ENCODE results near the gene DCDC1.

Gene DCDC1

GRCh38 chr11:31214372-31214771 is 155.2 kb downstream of the DCDC1 start:
- no peaks in the 10 kb centered on the region for H3K79me1 ChIP-seq (ENCODE audit: low read length)
- no peaks in the 10 kb centered on the region for H3K4me1 ChIP-seq (ENCODE audit: control insufficient read depth in 1 of 2, insufficient read depth in 2 of 2, low read length in 2 of 2)
- no peak overlapping the region for H2BK120ac ChIP-seq (ENCODE audit: insufficient read depth, low read length, poor library complexity)
- H3K4ac ChIP-seq (ENCODE audit: low read depth, low read length), result no peak overlapping the region
- no peak overlapping the region for H2BK5ac ChIP-seq (ENCODE audit: low read depth, low read length, poor library complexity)
- H4K12ac ChIP-seq (ENCODE audit: low read depth, low read length), result no peak overlapping the region
- H3K18ac ChIP-seq (ENCODE audit: low read length), result no peak overlapping the region
- H3K23ac ChIP-seq (ENCODE audit: low read length), result no peak overlapping the region
- no peak for DNase-seq
- H3K79me2 ChIP-seq (ENCODE audit: control insufficient read depth, insufficient read depth, low read length, poor library complexity), result no peaks in the 10 kb centered on the region
- no peak overlapping the region for H4K8ac ChIP-seq (ENCODE audit: low read depth, low read length)
- H3K36me3 ChIP-seq (ENCODE audit: control insufficient read depth in 1 of 2, insufficient read depth in 2 of 2, low read length in 2 of 2), result no peaks in the 10 kb centered on the region
- no peaks in the 10 kb centered on the region for H3K27me3 ChIP-seq (ENCODE audit: insufficient read depth, low read length)
- H3K9ac ChIP-seq (ENCODE audit: low read length), result no peak overlapping the region
- H3K14ac ChIP-seq (ENCODE audit: low read length), result no peak overlapping the region
- no peaks in the 10 kb centered on the region for H3K9me3 ChIP-seq (ENCODE audit: insufficient read depth, low read depth, low read length)
- H4K91ac ChIP-seq (ENCODE audit: low read depth, low read length), result no peak overlapping the region
- H3K27ac ChIP-seq (ENCODE audit: low read depth, low read length), result no peak overlapping the region
- no peak overlapping the region for H2BK12ac ChIP-seq (ENCODE audit: low read length)
- H3K4me2 ChIP-seq (ENCODE audit: low read length), result no peak overlapping the region
- H3K4me3 ChIP-seq (ENCODE audit: low read depth, low read length), result no peak overlapping the region
- no peak overlapping the region for H2AK5ac ChIP-seq (ENCODE audit: low read length)
- no peak overlapping the region for H2AFZ ChIP-seq (ENCODE audit: insufficient read depth, low read length, poor library complexity)
- WGBS (ENCODE audit: extremely low coverage, insufficient coverage, insufficient read length), result no CpG with 5 or more reads among the region's 1 CpG

GRCh38 chr11:31199378-31199777 is 170.2 kb downstream of the DCDC1 start:
- Histone ChIP-seq H3K4me3 (ENCODE audit: low read depth, low read length) (no peak overlapping the region), H3K36me3 (ENCODE audit: control insufficient read depth in 1 of 2, insufficient read depth in 2 of 2, low read length in 2 of 2) (no peaks in the 10 kb centered on the region), H3K9me3 (ENCODE audit: insufficient read depth, low read depth, low read length) (no peaks in the 10 kb centered on the region), H3K23ac (ENCODE audit: low read length) (no peak overlapping the region), H2AFZ (ENCODE audit: insufficient read depth, low read length, poor library complexity) (no peak overlapping the region), H3K4ac (ENCODE audit: low read depth, low read length) (no peak overlapping the region), H3K27me3 (ENCODE audit: insufficient read depth, low read length) (no peaks in the 10 kb centered on the region), H3K9ac (ENCODE audit: low read length) (no peak overlapping the region), H3K18ac (ENCODE audit: low read length) (no peak overlapping the region), H4K12ac (ENCODE audit: low read depth, low read length) (no peak overlapping the region), H3K79me2 (ENCODE audit: control insufficient read depth, insufficient read depth, low read length, poor library complexity) (no peaks in the 10 kb centered on the region), H3K4me1 (ENCODE audit: control insufficient read depth in 1 of 2, insufficient read depth in 2 of 2, low read length in 2 of 2) (no peaks in the 10 kb centered on the region), H4K91ac (ENCODE audit: low read depth, low read length) (no peak overlapping the region), H2AK5ac (ENCODE audit: low read length) (no peak overlapping the region), H3K27ac (ENCODE audit: low read depth, low read length) (no peak overlapping the region), H3K4me2 (ENCODE audit: low read length) (no peak overlapping the region), H3K79me1 (ENCODE audit: low read length) (no peaks in the 10 kb centered on the region), H3K14ac (ENCODE audit: low read length) (no peak overlapping the region), H2BK12ac (ENCODE audit: low read length) (no peak overlapping the region), H4K8ac (ENCODE audit: low read depth, low read length) (no peak overlapping the region), H2BK120ac (ENCODE audit: insufficient read depth, low read length, poor library complexity) (no peak overlapping the region), H2BK5ac (ENCODE audit: low read depth, low read length, poor library complexity) (no peak overlapping the region)
- DNase-seq, result no peak
- no CpG with 5 or more reads among the region's 2 CpGs for WGBS (ENCODE audit: extremely low coverage, insufficient coverage, insufficient read length)

GRCh38 chr11:31173926-31174680 is 195.4 kb downstream of the DCDC1 start:
- no peak overlapping the region for H4K91ac ChIP-seq (ENCODE audit: low read depth, low read length)
- H3K79me2 ChIP-seq (ENCODE audit: control insufficient read depth, insufficient read depth, low read length, poor library complexity), result no peaks in the 10 kb centered on the region
- DNase-seq, result no peak
- H3K27ac ChIP-seq (ENCODE audit: low read depth, low read length), result no peak overlapping the region
- H2BK120ac ChIP-seq (ENCODE audit: insufficient read depth, low read length, poor library complexity), result no peak overlapping the region
- H3K9ac ChIP-seq (ENCODE audit: low read length), result no peak overlapping the region
- no peak overlapping the region for H2AK5ac ChIP-seq (ENCODE audit: low read length)
- H3K27me3 ChIP-seq (ENCODE audit: insufficient read depth, low read length), result no peaks in the 10 kb centered on the region
- no peaks in the 10 kb centered on the region for H3K36me3 ChIP-seq (ENCODE audit: control insufficient read depth in 1 of 2, insufficient read depth in 2 of 2, low read length in 2 of 2)
- H3K79me1 ChIP-seq (ENCODE audit: low read length), result no peaks in the 10 kb centered on the region
- H4K12ac ChIP-seq (ENCODE audit: low read depth, low read length), result no peak overlapping the region
- H4K8ac ChIP-seq (ENCODE audit: low read depth, low read length), result no peak overlapping the region
- no peaks in the 10 kb centered on the region for H3K4me1 ChIP-seq (ENCODE audit: control insufficient read depth in 1 of 2, insufficient read depth in 2 of 2, low read length in 2 of 2)
- no CpG with 5 or more reads among the region's 8 CpGs for WGBS (ENCODE audit: extremely low coverage, insufficient coverage, insufficient read length)
- no peak overlapping the region for H2BK12ac ChIP-seq (ENCODE audit: low read length)
- no peak overlapping the region for H2BK5ac ChIP-seq (ENCODE audit: low read depth, low read length, poor library complexity)
- no peak overlapping the region for H3K18ac ChIP-seq (ENCODE audit: low read length)
- H3K4me2 ChIP-seq (ENCODE audit: low read length), result no peak overlapping the region
- peaks cover 17% of the 10 kb centered on the region for H3K9me3 ChIP-seq (ENCODE audit: insufficient read depth, low read depth, low read length)
- no peak overlapping the region for H3K23ac ChIP-seq (ENCODE audit: low read length)
- no peak overlapping the region for H3K14ac ChIP-seq (ENCODE audit: low read length)
- H2AFZ ChIP-seq (ENCODE audit: insufficient read depth, low read length, poor library complexity), result no peak overlapping the region
- no peak overlapping the region for H3K4me3 ChIP-seq (ENCODE audit: low read depth, low read length)
- no peak overlapping the region for H3K4ac ChIP-seq (ENCODE audit: low read depth, low read length)

- Histone ChIP-seq H4K91ac (ENCODE audit: low read depth, low read length) (no peak overlapping the region), H4K12ac (ENCODE audit: low read depth, low read length) (no peak overlapping the region), H3K4me1 (ENCODE audit: control insufficient read depth in 1 of 2, insufficient read depth in 2 of 2, low read length in 2 of 2) (no peaks in the 10 kb centered on the region), H2AFZ (ENCODE audit: insufficient read depth, low read length, poor library complexity) (no peak overlapping the region), H3K23ac (ENCODE audit: low read length) (no peak overlapping the region), H2AK5ac (ENCODE audit: low read length) (no peak overlapping the region), H3K36me3 (ENCODE audit: control insufficient read depth in 1 of 2, insufficient read depth in 2 of 2, low read length in 2 of 2) (no peaks in the 10 kb centered on the region), H3K27ac (ENCODE audit: low read depth, low read length) (no peak overlapping the region), H3K18ac (ENCODE audit: low read length) (no peak overlapping the region), H3K79me1 (ENCODE audit: low read length) (no peaks in the 10 kb centered on the region), H3K14ac (ENCODE audit: low read length) (no peak overlapping the region), H3K4ac (ENCODE audit: low read depth, low read length) (no peak overlapping the region), H3K9ac (ENCODE audit: low read length) (no peak overlapping the region), H4K8ac (ENCODE audit: low read depth, low read length) (no peak overlapping the region), H3K79me2 (ENCODE audit: control insufficient read depth, insufficient read depth, low read length, poor library complexity) (no peaks in the 10 kb centered on the region), H3K27me3 (ENCODE audit: insufficient read depth, low read length) (no peaks in the 10 kb centered on the region), H3K4me2 (ENCODE audit: low read length) (no peak overlapping the region), H3K4me3 (ENCODE audit: low read depth, low read length) (no peak overlapping the region), H3K9me3 (ENCODE audit: insufficient read depth, low read depth, low read length) (no peaks in the 10 kb centered on the region), H2BK120ac (ENCODE audit: insufficient read depth, low read length, poor library complexity) (no peak overlapping the region), H2BK5ac (ENCODE audit: low read depth, low read length, poor library complexity) (no peak overlapping the region), H2BK12ac (ENCODE audit: low read length) (no peak overlapping the region)
- DNase-seq, result peak in 1 of 2 donors; percentile 11
- WGBS (ENCODE audit: extremely low coverage, insufficient coverage, insufficient read length), result no CpG with 5 or more reads among the region's 5 CpGs
These were observed 208.8 kb downstream of the DCDC1 start for GRCh38 chr11:31160504-31161422.

Measured in trophoblast cell (in vitro differentiated cells and primary cell).